Prostate gland (tissue), 2 donors: Measurements from ENCODE around the gene PPP1R7. TPM values are rescaled to one million over a fixed set of nuclear protein-coding genes. Genes with fewer than 3 reads are reported as not detected.

Experiments used
- DNase-seq: peaks from one replicate; pipeline ENCODE4 v3.0.0-alpha.2; 2019; ENCODE audit warnings: low spot score
- H3K27ac ChIP-seq, 2 donors: fragments of 200-600 bp; sonication (generic); 2 replicates each; pipeline ENCODE4 v1.5.1; 2017 to 2019
- H3K27me3 ChIP-seq: fragments of 200-600 bp; sonication (generic); replicated peaks from 2 replicates; pipeline ENCODE4 v1.5.1; 2019; ENCODE audit not compliant: insufficient read depth
- H3K36me3 ChIP-seq, 2 donors: fragments of 200-600 bp; sonication (generic); 1 replicate in 1 of 2; 2 replicates in 1 of 2; pipeline versions ENCODE4 v1.5.1 to v1.8.1; 2017 to 2019
- H3K4me1 ChIP-seq: fragments of 200-600 bp; sonication (generic); replicated peaks from 2 replicates; pipeline ENCODE4 v1.5.1; 2019
- H3K4me3 ChIP-seq, 2 donors: fragments of 200-600 bp; sonication (generic); 2 replicates each; pipeline ENCODE4 v1.5.1; 2017 to 2019
- H3K9me3 ChIP-seq: fragments of 200-600 bp; sonication (generic); 2 replicates; pipeline ENCODE4 v1.5.1; 2017
- CTCF ChIP-seq, 4 experiments: fragments of 200-600 bp in 2 of 4; fragments of 450-650 bp in 2 of 4; sonication (generic) in 2 of 4; IDR thresholded peaks; 1 replicate in 3 of 4; 2 replicates in 1 of 4; pipeline ENCODE4 v1.5.1; 2016 to 2019; ENCODE audit warnings: antibody characterized with exemption in 4 of 4, mild to moderate bottlenecking in 2 of 4, moderate library complexity in 2 of 4
- POLR2A ChIP-seq: fragments of 450-650 bp; IDR thresholded peaks from one replicate; pipeline ENCODE4 v1.6.1; 2016; ENCODE audit warnings: antibody characterized with exemption, mild to moderate bottlenecking
- POLR2AphosphoS5 ChIP-seq: sonication (generic); formaldehyde crosslinking; IDR thresholded peaks from one replicate; pipeline ENCODE4 v1.6.1; 2017; ENCODE audit warnings: antibody characterized with exemption
- WGBS: methylation state at CpG from one replicate; pipeline ENCODE4 v1.1.5; 2018; 5-methylcytosine and 5-hydroxymethylcytosine counted together
- intact Hi-C: fragments of 100-400 bp; cut with DNase I; formaldehyde crosslinking; loops from one replicate; pipeline ENCODE4 v1.14.2; 2022
- total RNA-seq, 2 donors: library from RNA; depleted of rRNA; stranded (reverse); fragments of >200 nt; gene quantifications; one replicate each; pipeline ENCODE4 v1.1.0, GENCODE V29; 2016

PPP1R7 gene
- total RNA-seq, 2 donors from 2014 or later: 50.0 to 91.3 TPM

DNA sequence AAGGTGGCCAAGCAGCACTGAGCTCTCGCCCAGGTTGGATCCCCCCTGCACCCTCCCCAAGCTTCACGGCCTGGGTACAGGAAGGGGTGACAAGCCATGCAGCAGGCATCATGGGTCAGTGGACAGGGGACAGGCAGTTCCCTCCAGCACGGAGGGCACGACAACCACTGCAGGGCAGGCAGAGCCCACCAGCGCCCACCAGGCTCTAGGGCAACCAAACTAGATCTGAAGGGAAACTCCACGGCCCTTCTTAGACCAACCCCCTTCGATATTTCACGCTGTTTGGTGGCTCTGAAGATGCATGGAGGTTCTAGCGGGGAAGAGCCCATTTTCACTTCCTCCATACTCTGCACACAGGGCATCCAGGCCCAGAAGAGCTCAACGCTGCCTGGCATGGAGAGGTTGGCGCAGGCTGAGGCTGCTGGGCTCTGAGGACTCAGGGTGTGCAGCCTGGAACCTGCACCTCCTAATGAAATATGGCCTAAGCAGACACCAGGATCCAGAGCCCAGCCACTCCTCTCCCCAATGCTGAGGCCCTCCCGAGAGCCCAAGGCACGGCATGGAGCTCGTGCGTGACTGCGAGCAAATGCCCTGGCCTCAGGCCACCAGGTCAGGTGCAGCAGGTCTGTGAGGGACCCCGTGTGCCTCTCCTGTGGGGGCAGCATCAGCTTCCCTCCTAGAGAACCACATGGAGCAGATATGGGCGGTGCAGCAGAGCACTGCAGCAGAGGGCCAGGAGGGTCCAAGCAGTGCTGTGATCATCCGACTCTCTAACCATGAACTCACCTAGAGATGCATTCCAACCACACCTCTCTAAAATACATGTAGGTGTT lies 39.4 kb upstream of the PPP1R7 start:
- Histone ChIP-seq H3K4me3 (no peak overlapping the region), H3K4me1 (no peaks in the 10 kb centered on the region), H3K36me3 (no peaks in the 10 kb centered on the region), H3K27me3 (no peaks in the 10 kb centered on the region), H3K9me3 (no peaks in the 10 kb centered on the region), H3K27ac (no peak overlapping the region)
- TF ChIP-seq POLR2A (no peak), CTCF (IDR thresholded peaks at IDR 0.05) (no peak), POLR2AphosphoS5 (no peak)
- intact Hi-C loops: no loop called here
- no peak for DNase-seq
- WGBS: 92% methylated on average over 18 of the region's 19 CpGs

GRCh38 chr2:241111440-241111805 lies 38.8 kb upstream of the PPP1R7 start:
- DNase-seq: no peak
- 95% methylated on average over 9 of the region's 9 CpGs for WGBS
- Histone ChIP-seq H3K4me1 (no peaks in the 10 kb centered on the region), H3K36me3 (no peaks in the 10 kb centered on the region), H3K4me3 (no peak overlapping the region), H3K27ac (no peak overlapping the region), H3K27me3 (no peaks in the 10 kb centered on the region), H3K9me3 (no peaks in the 10 kb centered on the region)
- TF ChIP-seq POLR2AphosphoS5: no peak
- TF ChIP-seq CTCF (IDR thresholded peaks at IDR 0.05): no peak
- no peak for TF ChIP-seq POLR2A
- intact Hi-C loops: no loop called here

DNA sequence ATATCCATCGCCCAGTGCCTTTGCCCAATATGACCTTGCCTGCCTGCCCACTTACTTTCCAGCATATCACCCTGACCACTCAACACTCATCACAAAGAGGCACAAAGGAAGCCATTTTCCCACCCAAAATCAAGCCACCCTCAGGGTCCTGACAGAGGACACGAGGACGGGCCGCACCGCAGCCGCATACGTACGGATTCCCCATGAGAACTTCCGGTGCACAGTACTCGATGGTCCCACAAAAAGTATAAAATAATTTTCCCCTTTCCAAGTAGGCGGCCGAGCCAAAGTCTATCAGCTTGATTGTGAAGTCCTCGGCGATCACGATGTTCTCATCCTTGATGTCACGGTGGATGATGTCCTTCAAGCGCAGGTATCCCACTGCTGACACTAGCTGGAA lies 38.2 kb upstream of the PPP1R7 start:
- no peak for TF ChIP-seq POLR2A
- no peak for TF ChIP-seq POLR2AphosphoS5
- TF ChIP-seq CTCF (IDR thresholded peaks at IDR 0.05): no peak
- Histone ChIP-seq H3K36me3 (no peaks in the 10 kb centered on the region), H3K4me3 (no peak overlapping the region), H3K27me3 (no peaks in the 10 kb centered on the region), H3K27ac (no peak overlapping the region), H3K4me1 (no peaks in the 10 kb centered on the region), H3K9me3 (no peaks in the 10 kb centered on the region)
- no peak for DNase-seq
- WGBS: 97% methylated on average over 17 of the region's 17 CpGs
- intact Hi-C loops: no loop called here

- H3K36me3 ChIP-seq: no peaks in the 10 kb centered on the region
- no peak for DNase-seq
- no peak overlapping the region for H3K27ac ChIP-seq
- H3K9me3 ChIP-seq: no peaks in the 10 kb centered on the region
- TF ChIP-seq POLR2AphosphoS5 (no peak), CTCF (IDR thresholded peaks at IDR 0.05) (no peak), POLR2A (no peak)
- intact Hi-C loops: no loop called here
- H3K27me3 ChIP-seq: no peaks in the 10 kb centered on the region
- no peak overlapping the region for H3K4me3 ChIP-seq
- H3K4me1 ChIP-seq: no peaks in the 10 kb centered on the region
- 83% methylated on average over 8 of the region's 8 CpGs for WGBS
These were observed 37.7 kb upstream of the PPP1R7 start for GRCh38 chr2:241112592-241112991.

DNA sequence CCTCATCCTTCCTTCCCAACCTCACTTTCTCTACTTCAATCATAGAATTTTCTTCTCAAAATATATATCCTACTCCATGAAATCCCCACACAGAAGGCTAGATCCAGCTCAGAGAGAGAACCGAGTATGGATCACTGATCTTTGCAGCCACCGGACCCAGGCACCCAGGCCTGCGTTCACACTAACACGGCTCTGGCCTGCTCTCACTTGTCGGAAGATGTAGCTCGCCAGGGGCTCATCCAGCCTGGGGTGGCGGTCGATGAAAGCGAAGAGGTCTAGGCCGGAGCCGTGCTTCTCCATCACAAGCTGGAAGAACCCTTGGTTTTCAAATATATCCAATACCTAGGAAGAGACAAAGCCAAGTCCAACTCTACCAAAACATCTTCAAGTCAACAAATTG lies 35.4 kb upstream of the PPP1R7 start:
- TF ChIP-seq POLR2A: no peak
- no peak for TF ChIP-seq CTCF (IDR thresholded peaks at IDR 0.05)
- no peak for TF ChIP-seq POLR2AphosphoS5
- WGBS: 97% methylated on average over 11 of the region's 11 CpGs

More for the DNA sequence above, 35.4 kb upstream of the PPP1R7 start:
- Histone ChIP-seq H3K4me3 (no peak overlapping the region), H3K9me3 (no peaks in the 10 kb centered on the region), H3K36me3 (no peaks in the 10 kb centered on the region), H3K4me1 (no peaks in the 10 kb centered on the region), H3K27me3 (no peaks in the 10 kb centered on the region), H3K27ac (no peak overlapping the region)
- DNase-seq: no peak
- intact Hi-C loops: no loop called here
